Caki2 (cell line): ENCODE results near the gene RALY. TPM values are rescaled to one million over a fixed set of nuclear protein-coding genes. Genes with fewer than 3 reads are reported as not detected.
"Not testable (repeated sequence)": the region's sequence is repeated elsewhere in the genome, so short reads cannot be mapped to it uniquely, and the experiment has no call there.

Experiments used
- DNase-seq: peaks from one replicate; pipeline ENCODE4 v3.0.0-alpha.2; 2015; ENCODE audit warnings: low read depth
- in situ Hi-C: cut with HindIII; loops from 2 replicates; pipeline ENCODE4 v1.10.0; 2016; ENCODE audit warnings: low sequenced_read_pairs, low pct_unique_long_range_greater_than_20kb, mixed read lengths
- total RNA-seq: library from RNA; depleted of rRNA; stranded (reverse); fragments of >200 nt; shearing (Covaris generic); gene quantifications from 2 replicates; pipeline ENCODE4 v1.2.3, GENCODE V29; 2014; ENCODE audit warnings: low replicate concordance

Gene RALY
- total RNA-seq, 1 experiment from 2014 or later, result 327 TPM

DNA sequence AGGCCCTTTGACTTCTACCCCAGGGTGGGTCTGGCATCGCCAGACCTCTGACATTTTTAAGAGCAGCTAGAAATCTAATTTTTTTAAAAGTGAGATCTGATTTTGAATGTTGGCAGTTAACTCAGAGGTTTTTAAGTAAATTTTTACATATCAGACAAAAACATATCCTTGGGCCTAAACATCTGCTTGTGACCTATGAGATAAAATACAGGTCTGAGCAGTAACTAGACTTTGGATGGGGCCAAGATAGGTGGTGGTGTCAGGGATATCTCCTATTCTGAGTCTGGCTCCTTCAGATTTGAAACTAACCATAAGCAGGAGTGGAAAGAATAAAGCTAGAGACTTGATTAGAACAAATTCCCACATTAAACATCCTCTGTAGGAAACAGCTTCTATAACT lies 17.6 kb downstream of the RALY start:
- DNase-seq, result no peak
- in situ Hi-C loops, result no loop called here

- in situ Hi-C loops, result no loop called here
- no peak for DNase-seq
Measured at GRCh38 chr20:34012330-34012729, 18.6 kb downstream of the RALY start.

DNA sequence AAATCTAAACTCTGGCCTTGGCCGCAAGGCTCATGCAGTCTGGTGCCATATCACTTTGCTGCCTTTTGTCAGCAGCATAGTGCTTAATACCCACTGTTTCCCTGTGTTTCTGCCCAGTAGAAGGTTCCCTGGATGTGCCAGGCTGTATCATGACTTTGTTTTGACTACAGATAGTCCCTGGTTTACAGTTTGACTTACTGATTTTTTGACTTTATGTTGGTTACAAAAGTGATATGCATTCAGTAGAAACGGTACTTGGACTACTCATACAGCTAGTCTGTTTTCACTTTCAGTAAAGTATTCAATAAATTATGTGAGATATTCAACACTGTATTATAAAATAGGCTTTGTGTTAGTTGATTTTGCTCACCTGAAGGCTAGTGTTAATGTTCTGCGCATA lies 19.0 kb downstream of the RALY start:
- no peak for DNase-seq
- in situ Hi-C loops, result no loop called here

DNA sequence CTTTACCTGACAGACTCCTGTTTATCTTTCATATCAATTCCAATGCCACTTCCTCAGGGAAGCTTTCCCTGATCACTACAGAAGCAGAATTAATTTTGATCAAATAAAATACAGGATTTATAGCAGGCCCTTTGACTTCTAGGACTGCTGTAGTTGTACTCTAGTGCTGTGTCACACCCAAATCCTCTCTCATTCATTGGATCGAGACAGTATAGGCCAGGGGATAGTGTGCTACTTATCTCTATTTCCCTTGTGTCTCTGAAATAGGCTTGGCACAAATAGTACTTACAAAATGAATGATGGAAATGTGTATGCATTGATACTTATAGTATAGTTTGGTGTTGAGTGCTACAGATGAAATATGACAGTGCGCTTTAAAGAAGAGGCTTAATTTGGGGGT lies 19.8 kb downstream of the RALY start:
- in situ Hi-C loops, result no loop called here
- DNase-seq, result no peak

GRCh38 chr20:34014878-34015277 lies 21.2 kb downstream of the RALY start:
- DNase-seq, result no peak
- in situ Hi-C loops, result no loop called here

DNA sequence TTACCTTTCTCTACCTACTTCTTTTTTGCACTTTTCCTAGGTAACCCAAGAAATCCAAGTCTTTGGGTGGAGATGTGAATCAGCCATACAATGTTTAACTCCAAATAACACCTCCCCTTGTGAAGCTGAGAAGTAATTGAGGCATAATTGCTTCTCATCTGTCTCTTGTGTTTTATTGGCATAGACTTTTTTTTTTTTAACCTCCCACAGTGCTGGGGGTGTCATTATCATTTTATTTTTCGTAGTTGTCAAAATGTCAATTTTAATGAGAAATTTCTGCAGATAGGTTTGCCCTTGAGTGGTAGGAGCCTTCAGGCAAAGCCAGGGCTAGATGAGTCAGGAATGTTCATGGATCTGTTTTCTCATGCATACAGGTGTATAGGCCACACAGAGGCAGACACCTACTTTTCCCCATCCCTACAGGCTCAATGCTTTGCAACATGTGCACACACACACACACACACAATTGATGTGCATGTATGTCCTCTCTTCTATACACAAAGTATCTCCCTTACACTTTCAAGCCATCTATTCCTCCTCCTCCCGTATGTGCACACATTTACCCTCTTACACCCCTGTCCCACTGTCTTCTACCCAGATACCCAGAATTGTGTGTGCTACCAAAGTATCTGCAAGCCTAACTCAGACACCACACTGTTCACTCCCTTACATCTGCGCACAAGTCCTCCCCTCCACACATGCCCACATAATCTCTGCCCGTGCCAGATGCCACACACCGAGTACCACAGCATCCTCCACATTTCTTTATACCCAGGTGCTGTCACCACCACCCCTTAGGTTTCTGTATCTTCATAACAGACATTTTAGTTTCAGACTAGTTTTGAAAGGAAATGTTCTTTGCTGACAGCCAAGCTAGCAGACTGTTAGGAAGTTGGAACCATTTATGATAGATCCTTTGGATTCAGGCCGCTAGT lies 22.0 kb downstream of the RALY start:
- in situ Hi-C loops, result no loop called here
- DNase-seq, result no peak

DNA sequence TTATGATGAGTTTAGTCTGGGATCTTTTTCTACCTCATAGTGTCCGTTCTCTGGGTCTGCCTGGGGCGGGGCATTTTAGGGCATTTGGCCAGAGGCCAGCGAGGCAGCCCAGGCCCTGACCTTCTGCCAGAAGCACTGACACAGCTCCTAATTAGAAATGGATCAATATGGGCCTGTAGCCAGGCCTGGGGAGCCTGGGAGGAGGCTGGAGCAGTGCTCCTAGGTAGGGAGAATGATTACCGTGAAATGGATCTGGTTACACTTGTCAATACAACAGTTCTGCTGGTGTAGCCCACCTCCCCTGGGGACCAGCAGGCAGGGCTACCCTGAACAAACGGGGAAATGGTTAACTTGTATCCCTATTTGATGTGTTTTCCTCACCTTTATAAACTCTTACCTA lies 23.0 kb downstream of the RALY start:
- in situ Hi-C loops, result no loop called here
- DNase-seq, result no peak

GRCh38 chr20:34017610-34018009 lies 23.9 kb downstream of the RALY start:
- in situ Hi-C loops, result no loop called here
- no peak for DNase-seq

DNA sequence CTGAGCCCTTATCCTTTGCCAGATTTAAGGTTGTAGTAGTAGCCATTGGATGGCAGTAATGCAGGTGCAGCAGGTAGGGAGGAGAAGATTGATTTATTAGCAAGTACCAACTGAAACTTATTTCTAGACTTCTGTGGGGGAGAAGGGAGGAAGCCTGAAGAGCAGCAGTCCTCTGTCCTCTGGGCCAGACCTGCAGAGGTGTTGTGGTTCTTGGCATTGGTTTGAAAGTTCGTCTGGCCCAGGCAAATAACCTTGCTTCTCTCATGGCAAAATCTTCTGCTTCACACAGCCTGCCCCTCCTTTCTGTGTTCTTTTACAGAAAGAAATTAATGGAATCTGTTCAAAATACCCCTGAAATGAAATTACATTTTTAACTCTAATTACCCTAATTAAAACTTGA lies 24.5 kb downstream of the RALY start:
- no peak for DNase-seq
- in situ Hi-C loops, result no loop called here

DNA sequence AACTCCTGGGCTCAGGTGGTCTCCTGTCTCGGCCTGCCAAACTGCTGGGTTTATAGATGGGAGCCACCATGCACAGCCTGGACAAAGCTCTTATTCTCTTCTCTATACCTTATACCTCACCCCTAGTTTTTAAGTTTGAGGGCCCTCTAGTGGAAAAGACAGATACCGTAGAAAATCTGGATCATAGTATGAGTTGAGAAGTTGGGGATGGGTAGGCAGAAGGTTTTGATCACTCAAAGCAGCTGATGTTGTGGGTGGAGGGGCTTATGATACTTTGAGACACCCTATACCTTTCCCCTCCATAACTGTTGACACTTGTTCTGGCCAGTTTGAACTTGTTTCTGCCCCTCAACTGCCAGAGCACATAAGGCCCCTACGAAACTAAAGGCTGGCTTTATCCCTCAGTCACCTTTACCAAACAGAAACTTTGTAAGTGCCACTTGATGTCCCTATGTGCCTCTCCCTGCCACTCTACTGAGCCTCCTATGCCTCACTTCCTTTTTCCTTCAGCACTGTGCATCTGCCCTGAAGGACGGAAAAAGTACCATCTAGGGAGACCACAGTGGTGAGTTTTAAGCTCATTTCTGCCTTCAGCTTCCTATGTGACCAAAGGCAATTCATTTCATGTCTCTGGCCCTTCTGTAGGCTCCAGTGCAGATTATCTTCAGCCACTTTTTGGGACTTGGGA lies 28.6 kb downstream of the RALY start:
- in situ Hi-C loops, result no loop called here
- DNase-seq, result peak; percentile 46

DNA sequence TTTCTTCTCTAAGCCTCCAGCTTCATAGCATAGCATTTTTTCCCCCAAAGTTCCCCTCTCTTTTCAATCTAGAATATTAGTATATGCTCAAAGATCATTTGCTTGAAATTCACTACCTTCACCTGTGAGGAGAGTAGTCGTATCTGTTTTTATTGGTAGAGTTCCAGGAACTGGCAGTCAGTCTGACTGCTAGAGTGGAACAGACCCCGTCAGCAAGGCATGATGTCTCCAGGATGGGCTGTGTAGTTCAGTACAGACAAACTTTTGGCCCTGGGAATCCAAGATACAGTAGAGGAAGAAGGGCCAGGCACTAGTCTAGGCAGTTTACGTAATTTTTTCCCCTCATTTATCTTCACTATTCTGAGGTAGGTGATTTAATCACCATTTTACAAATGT lies 29.1 kb downstream of the RALY start:
- in situ Hi-C loops, result no loop called here
- DNase-seq, result peak; percentile 59

DNA sequence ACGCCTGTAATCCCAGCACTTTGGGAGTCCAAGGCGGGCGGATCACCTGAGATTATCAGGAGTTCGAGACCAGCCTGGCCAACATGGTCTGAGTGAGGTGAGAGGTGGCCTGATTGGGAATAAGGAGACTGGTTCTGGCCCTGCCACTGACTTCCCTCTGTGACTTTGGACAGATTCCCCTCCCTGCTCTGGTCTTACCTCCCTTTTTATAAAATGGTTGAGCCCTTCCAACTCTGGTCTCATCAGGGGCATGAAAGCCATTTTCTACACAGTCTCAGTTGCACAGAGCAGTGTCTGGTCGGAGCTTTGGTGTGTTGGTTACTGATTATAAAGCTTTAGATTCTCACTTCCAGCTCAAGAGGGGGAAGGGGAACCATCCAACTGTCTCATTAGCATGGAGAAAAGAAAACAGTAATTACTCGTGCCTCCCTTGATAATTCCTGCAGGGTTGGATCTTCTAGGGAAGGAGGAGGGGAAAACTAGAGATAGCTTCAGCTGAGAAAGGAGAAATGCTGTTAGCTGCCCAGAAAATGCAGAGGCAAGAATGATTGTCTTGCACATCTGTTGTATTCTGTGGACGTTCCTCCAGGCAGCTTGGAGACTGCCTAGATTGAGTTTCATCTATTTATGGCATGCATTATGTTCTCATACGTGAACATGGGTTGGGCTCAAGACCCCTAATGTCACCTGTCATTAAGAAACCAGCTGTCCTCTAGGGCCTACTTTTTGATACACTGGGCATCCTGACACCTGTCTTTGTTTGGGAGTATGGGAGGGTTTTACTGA lies 30.4 kb downstream of the RALY start:
- peak; percentile 30 for DNase-seq

DNA sequence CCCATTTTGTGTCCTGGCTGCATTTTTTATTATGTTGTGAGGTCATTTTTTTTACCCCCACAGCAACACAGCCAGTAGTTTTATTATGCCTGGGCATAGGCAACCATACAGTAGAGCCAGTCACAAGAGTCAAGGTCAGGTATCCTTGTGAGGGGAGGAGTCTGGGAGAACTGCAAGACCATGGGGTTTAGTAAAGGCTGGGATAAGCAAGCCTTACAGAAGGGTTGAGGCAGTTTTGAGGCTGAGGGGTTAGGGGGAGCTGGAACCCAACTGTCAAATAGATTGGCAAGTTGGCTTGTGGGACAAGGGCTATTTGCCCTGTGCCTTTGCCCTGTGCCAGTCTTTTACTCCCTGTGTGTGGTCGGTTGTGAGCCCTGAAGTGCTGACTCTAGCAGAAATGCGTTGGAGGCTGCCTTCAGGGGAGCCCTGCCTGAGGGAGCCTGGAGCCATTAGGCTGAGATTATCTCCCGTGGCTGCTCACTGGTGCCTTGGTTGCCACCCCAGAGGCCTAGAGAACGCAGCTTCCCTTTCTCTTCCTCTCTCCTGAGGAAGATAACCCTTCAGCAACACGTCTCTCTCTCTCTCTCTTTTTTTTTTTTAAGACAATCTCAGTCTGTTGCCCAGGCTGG lies 31.1 kb downstream of the RALY start:
- in situ Hi-C loops, result no loop called here
- no peak for DNase-seq

More for the DNA sequence above, 30.4 kb downstream of the RALY start:
- in situ Hi-C loops, result no loop called here

- in situ Hi-C loops, DNase-seq: not testable (repeated sequence)
Measured at GRCh38 chr20:34028013-34028412, 34.3 kb downstream of the RALY start.

GRCh38 chr20:34029415-34029814 lies 35.7 kb downstream of the RALY start:
- in situ Hi-C loops, result no loop called here
- DNase-seq, result no peak

DNA sequence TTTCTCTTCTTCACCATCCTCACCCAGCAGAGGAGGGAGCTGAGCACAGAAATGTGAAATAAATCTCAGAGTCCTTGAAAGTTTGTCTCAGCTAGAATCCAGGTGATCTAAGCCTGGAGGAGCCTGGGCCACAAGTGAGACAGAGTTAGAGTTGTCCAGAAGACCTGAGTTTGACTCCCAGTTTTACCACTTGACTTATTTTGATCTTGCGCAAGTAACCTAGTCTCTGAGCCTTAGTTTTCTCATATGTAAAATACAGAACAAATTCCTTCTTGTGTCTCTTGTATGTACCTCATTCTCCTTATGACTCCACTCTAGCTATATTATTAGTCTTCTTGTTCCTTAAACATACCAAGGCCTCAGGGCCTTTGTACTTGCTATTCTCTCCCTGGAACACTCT lies 36.7 kb downstream of the RALY start:
- DNase-seq, result no peak
- in situ Hi-C loops, result no loop called here

DNA sequence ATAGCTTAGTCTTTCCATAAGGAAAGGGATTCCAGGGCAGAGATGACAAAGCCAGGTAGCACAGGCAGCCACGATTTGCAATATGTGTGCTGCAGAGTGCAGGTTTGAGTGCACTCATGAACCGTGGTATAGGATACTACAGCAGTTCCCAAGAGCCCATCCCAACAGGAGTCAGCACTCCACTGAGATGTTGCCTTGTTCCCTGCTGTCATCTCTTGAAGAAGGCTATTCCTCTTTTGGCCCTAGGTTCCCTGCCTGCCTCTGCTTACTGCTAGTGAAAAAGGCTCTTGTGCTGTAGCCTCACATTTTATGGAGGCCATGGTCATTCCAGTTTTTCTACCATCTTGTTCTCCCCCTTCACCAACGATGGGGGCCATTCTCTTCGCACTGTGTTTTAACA lies 40.2 kb downstream of the RALY start:
- in situ Hi-C loops, result no loop called here
- no peak for DNase-seq

DNA sequence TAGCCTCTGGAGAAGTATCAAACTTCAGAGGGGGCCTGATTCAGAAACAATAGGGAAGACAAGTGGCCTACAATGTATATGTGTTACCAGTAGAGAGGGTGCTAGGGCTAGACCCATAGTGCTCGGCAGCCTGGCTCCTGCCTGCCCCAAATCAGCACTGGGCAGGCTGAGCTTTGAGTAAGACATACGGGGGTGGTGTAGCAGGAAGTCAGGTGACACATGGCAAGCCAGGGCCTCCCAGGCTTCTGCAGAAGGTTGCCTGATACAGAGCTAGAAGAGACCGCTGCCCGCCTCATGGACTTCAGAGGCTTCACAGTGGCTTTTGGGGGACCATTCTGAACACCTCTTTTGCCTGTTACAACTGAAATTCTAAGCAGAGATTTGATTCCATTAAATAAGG lies 43.4 kb downstream of the RALY start:
- in situ Hi-C loops, result no loop called here
- no peak for DNase-seq
